Progenitor cell of endocrine pancreas (in vitro differentiated cells): Measurements from ENCODE around the gene SGPL1. TPM values are rescaled to one million over a fixed set of nuclear protein-coding genes. Genes with fewer than 3 reads are reported as not detected.

ENCODE experiments used
- DNase-seq: peaks from one replicate; pipeline ENCODE4 v3.0.0; 2021; ENCODE audit warnings: low spot score; ENCODE audit not compliant: unreplicated experiment
- H3K27ac Mint-ChIP-seq: 2 replicates; pipeline ENCODE4 v1.8.0; 2021; ENCODE audit warnings: mild to moderate bottlenecking, moderate library complexity, mixed read lengths
- H3K27me3 Mint-ChIP-seq: 2 replicates; pipeline ENCODE4 v1.8.0; 2021; ENCODE audit warnings: mixed read lengths
- H3K36me3 Mint-ChIP-seq: 2 replicates; pipeline ENCODE4 v1.8.0; 2022; ENCODE audit warnings: mixed read lengths; ENCODE audit not compliant: insufficient read depth
- H3K4me1 Mint-ChIP-seq: 2 replicates; pipeline ENCODE4 v1.8.0; 2021; ENCODE audit warnings: low read depth, mixed read lengths
- H3K4me3 Mint-ChIP-seq: 2 replicates; pipeline ENCODE4 v1.8.0; 2021; ENCODE audit warnings: low read depth, mild to moderate bottlenecking, moderate library complexity, mixed read lengths
- H3K9me3 Mint-ChIP-seq: 2 replicates; pipeline ENCODE4 v1.8.0; 2021; ENCODE audit warnings: low read depth, mixed read lengths
- CTCF ChIP-seq: fragments of 200-600 bp; sonication (generic); IDR thresholded peaks from one replicate; pipeline ENCODE4 v1.5.0; 2021; ENCODE audit warnings: antibody characterized with exemption, mild to moderate bottlenecking; ENCODE audit not compliant: unreplicated experiment
- total RNA-seq: library from RNA; stranded (reverse); gene quantifications from 2 replicates; pipeline ENCODE4 v1.2.1, GENCODE V29; 2021

SGPL1 gene
- total RNA-seq, 1 donor from 2014 or later = 82.1 TPM

- no peak for TF ChIP-seq CTCF
- no peak for DNase-seq
- Mint-ChIP-seq H3K4me3 (no peak overlapping the region), H3K36me3 (no peaks in the 10 kb centered on the region), H3K4me1 (no peaks in the 10 kb centered on the region), H3K9me3 (no peaks in the 10 kb centered on the region), H3K27ac (no peak overlapping the region), H3K27me3 (peaks cover 10% of the 10 kb centered on the region)
Observed at GRCh38 chr10:70782746-70783680, 32.7 kb upstream of the SGPL1 start.

- peaks cover 5% of the 10 kb centered on the region for H3K9me3 Mint-ChIP-seq
- H3K36me3 Mint-ChIP-seq = no peaks in the 10 kb centered on the region
- H3K27ac Mint-ChIP-seq = no peak overlapping the region
- H3K4me1 Mint-ChIP-seq = no peaks in the 10 kb centered on the region
- no peak for TF ChIP-seq CTCF
- DNase-seq = no peak
- peaks cover 8% of the 10 kb centered on the region for H3K27me3 Mint-ChIP-seq
- H3K4me3 Mint-ChIP-seq = no peak overlapping the region
Observed at GRCh38 chr10:70784016-70784415, 31.7 kb upstream of the SGPL1 start.

- H3K36me3 Mint-ChIP-seq = no peaks in the 10 kb centered on the region
- no peak for DNase-seq
- H3K27me3 Mint-ChIP-seq = peaks cover 8% of the 10 kb centered on the region
- peaks cover 5% of the 10 kb centered on the region for H3K9me3 Mint-ChIP-seq
- H3K27ac Mint-ChIP-seq = no peak overlapping the region
- H3K4me1 Mint-ChIP-seq = no peaks in the 10 kb centered on the region
- no peak overlapping the region for H3K4me3 Mint-ChIP-seq
- TF ChIP-seq CTCF = no peak
Observed at GRCh38 chr10:70784471-70784870, 31.3 kb upstream of the SGPL1 start.

GRCh38 chr10:70785190-70785589 is 30.6 kb upstream of the SGPL1 start, which contains the start of gene TBATA:
TSS of gene TBATA (minus strand) at chr10:70785377. CDS start at chr10:70783379, 1,998 bp downstream.
- Mint-ChIP-seq H3K4me1 (no peaks in the 10 kb centered on the region), H3K36me3 (no peaks in the 10 kb centered on the region), H3K4me3 (no peak within 1 kb of the TSS), H3K27me3 (peaks cover 8% of the 10 kb centered on the region), H3K9me3 (peaks cover 5% of the 10 kb centered on the region), H3K27ac (no peak within 1 kb of the TSS)
- TF ChIP-seq CTCF = no peak
- DNase-seq = no peak

- H3K9me3 Mint-ChIP-seq = peaks cover 5% of the 10 kb centered on the region
- no peaks in the 10 kb centered on the region for H3K4me1 Mint-ChIP-seq
- H3K4me3 Mint-ChIP-seq = no peak overlapping the region
- DNase-seq = no peak
- TF ChIP-seq CTCF = no peak
- no peaks in the 10 kb centered on the region for H3K36me3 Mint-ChIP-seq
- no peak overlapping the region for H3K27ac Mint-ChIP-seq
- no peaks in the 10 kb centered on the region for H3K27me3 Mint-ChIP-seq
Observed at GRCh38 chr10:70786799-70787415, 28.8 kb upstream of the SGPL1 start.
